Measurements from ENCODE around the gene KRTAP4-4.
A peak's percentile ranks its signal among the peaks of the same experiment; 100 is the strongest.
"Not testable (repeated sequence)": the region's sequence is repeated elsewhere in the genome, so short reads cannot be mapped to it uniquely, and the experiment has no call there.

The KRTAP4-4 gene

DNA sequence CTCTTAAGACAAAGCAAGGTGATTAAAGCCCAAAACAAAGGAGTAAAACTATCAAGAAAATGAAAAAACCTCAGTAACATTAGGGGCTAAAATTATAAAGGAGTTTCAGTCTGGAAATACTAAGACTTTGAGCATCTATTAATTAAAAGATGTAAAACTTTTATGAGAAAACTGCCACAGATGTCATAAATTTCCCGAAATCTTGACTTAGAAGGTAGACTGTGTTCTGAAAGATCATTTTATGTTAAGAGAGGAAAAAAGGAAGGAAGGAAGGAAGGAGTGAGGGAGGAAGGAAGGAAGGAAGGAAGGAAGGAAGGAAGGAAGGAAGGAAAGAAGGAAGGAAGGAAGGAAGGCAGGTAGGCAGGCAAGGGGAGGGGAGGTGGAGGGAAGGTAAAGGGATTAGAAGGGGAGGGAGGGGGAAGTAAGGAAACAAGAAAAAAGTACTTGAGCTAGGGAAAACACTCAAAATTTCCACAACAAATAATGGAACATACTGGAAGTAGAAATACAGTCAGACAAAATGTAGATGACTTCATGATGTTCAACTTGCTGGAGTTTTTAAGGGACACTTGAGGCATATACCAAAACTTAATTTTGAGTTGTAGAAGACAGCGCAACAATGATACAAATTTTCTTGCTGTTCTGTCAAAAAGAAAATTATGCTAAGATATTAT, 12.9 kb downstream of the KRTAP4-4 start:
- no peak for DNase-seq

GRCh38 chr17:41145261-41145660, 15.3 kb downstream of the KRTAP4-4 start:
- no peak for DNase-seq

DNA sequence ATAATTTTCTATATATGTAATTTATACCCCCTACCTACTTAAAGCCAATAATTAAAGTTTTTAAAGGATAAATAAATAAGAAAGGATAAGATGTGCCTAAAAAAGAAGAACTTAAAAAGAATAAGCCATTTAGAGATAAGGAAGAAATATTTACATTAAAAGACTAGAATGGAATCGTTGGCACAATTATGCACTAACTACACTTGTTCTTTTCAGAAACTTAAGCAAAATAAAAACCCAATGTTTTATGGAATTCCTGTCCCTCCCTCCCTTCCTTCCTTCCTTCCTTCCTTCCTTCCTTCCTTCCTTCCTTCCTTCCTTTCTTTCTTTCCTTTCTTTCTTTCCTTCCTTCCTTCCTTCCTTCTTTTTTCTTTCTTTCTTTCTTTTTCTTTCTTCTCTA, 15.7 kb downstream of the KRTAP4-4 start:
- DNase-seq = no peak

DNA sequence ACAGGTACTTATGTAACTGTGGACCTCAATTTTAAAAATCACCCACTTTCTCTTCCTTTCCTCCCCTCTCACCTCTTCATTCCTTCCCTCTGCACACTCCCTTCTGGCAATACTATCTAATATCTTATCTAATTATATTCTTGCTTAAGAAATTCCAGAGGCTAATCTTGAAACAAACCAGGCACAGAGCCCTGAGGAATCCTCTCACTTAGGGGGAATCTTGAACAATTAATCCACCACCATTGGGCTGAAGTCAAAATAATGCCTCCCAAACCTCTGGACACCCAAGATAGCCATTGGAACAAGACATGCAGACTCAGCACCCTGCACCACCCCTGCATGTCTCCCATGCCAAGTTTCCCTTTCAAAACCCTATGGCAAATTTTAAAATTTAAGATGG, 19.2 kb downstream of the KRTAP4-4 start:
- no peak for DNase-seq

GRCh38 chr17:41140360-41141131, 20.0 kb downstream of the KRTAP4-4 start, which contains the start of gene KRTAP4-6:
KRTAP4-6 (minus strand) TSS chr17:41140544; CDS start chr17:41140487, 57 bp downstream.
- DNase-seq = no peak

- not testable (repeated sequence) for DNase-seq
Observed at GRCh38 chr17:41139865-41140264, 20.7 kb downstream of the KRTAP4-4 start.

- no peak for DNase-seq
Observed at GRCh38 chr17:41133880-41134735, 26.4 kb downstream of the KRTAP4-4 start.

DNA sequence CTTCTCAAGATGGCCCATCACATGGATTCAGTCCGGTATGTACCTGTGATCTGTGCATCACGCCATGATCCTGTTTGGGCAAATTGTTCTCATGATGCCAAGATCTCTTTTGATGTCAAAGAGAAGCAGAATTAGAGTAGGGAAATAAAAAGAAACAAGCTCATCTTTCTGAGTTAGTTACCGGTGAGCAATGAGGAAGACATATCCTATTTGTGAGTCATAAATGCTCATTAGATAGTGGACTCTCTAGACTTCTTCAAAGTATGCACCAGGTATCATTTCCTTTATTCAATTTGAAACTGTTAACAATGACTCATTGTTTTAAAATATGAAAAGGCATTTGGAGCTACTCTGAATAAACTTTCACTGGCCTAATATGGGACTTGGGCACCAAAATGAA, 28.6 kb downstream of the KRTAP4-4 start:
- DNase-seq = no peak

- DNase-seq = no peak
Observed at GRCh38 chr17:41127371-41127770, 33.2 kb downstream of the KRTAP4-4 start.

GRCh38 chr17:41126412-41126811, 34.1 kb downstream of the KRTAP4-4 start:
- no peak for DNase-seq

GRCh38 chr17:41125064-41125463, 35.5 kb downstream of the KRTAP4-4 start:
- DNase-seq = no peak

DNA sequence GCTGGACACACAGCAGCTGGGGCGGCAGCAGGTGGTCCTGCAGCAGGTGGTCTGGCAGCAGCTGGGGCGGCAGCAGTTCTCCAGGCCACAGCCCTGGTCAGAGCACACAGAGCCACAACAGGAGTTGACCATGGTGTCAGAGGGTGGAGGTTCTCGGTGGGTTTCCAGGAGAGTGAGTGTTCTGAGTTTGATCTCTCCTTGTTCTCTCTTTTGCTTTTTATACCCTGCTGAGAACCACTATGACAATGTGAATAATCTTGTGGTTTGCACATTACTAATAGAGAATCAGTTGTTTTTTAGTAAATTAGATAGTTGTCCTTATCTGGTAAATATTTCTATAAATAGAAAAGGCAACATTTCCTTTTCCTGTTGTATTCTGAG, 36.6 kb downstream of the KRTAP4-4 start, which contains the start of gene KRTAP4-12:
Gene KRTAP4-12, minus strand, starts transcription at position 192 of the 381 bp plus-strand sequence. Its CDS starts 60 bp downstream, at position 132.
- DNase-seq = not testable (repeated sequence)

GRCh38 chr17:41123292-41123990, 37.1 kb downstream of the KRTAP4-4 start:
- DNase-seq = peak in 1 of 5 experiments; percentile 3

DNA sequence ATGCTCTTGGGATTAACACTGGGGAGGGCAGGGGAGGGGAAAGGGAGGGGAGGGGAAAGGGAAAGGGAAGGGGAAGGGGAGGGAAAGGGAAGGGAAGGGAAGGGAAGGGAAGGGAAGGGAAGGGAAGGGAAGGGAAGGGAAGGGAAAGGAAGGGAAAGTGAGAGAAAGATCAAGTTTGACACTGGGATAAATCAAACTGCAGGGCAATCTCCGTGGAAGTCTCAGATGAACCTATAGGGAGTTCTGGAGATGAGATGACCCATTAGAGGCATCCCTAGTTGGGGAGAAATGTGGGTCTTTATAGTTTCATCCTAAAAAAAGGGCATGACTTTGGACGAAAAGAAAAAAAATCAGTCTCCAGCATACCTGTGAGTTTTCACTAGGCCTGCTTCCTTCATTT, 38.8 kb downstream of the KRTAP4-4 start:
- no peak for DNase-seq

GRCh38 chr17:41119696-41120690, 40.6 kb downstream of the KRTAP4-4 start:
- DNase-seq = peak in 1 of 5 experiments; percentile 27

DNA sequence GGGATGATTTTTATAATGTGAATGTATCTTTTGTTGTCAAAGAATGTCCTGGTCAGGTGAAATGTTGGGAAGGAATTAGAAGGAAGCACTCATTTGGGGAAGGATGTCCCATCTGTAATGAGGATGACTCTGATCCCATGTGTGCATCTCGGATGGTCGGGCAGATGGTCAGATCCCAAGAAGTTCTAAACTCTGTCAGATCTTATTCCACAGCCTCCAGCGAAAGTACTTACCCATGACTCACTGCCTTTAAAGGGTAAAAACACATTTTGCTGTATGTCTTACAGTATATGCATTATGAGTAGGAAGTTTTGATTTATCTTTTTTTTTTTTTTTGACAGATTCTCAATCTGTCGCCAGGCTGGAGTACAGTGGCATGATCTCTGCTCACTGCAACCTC, 41.8 kb downstream of the KRTAP4-4 start:
- DNase-seq = no peak

DNA sequence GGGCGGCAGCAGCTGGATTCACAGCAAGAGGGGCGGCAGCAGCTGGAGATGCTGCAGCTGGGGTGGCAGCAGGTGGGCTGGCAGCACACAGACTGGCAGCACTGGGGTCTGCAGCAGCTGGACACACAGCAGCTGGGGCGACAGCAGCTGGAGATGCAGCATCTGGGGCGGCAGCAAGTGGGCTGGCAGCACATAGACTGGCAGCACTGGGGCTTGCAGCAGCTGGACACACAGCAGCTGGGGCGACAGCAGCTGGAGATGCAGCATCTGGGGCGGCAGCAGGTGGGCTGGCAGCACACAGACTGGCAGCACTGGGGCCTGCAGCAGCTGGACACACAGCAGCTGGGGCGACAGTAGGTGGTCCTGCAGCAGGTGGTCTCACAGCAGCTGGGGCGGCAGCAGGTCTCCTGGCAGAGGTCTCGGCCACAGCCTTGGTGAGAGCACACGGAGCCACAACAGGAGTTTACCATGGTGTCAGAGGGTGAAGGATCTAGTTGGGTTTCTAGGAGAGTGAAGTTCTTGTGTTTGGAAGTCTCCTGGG, 42.6 kb downstream of the KRTAP4-4 start, which contains the start of gene KRTAP4-11:
Gene KRTAP4-11, minus strand, starts transcription at position 528 of the 541 bp plus-strand sequence. Its CDS starts 58 bp downstream, at position 470.
- not testable (repeated sequence) for DNase-seq

- DNase-seq = no peak
Observed at GRCh38 chr17:41116297-41116696, 44.3 kb downstream of the KRTAP4-4 start.

GRCh38 chr17:41111151-41111885, 49.2 kb downstream of the KRTAP4-4 start:
- no peak for DNase-seq

Measured in T-helper 2 cell (primary cell).